HG02970 (cell line): ENCODE data around the gene TMEM229B.

Source experiments
- ATAC-seq: cut with Tn5 transposase; IDR thresholded peaks from one replicate; pipeline ENCODE4 v1.9.1; 2021; ENCODE audit warnings: mild to moderate bottlenecking, moderate library complexity, moderate number of reproducible peaks; ENCODE audit not compliant: unreplicated experiment, low FRiP score

TMEM229B gene

GRCh38 chr14:67515386-67516079, 27.0 kb upstream of the TMEM229B start:
- ATAC-seq = no peak

DNA sequence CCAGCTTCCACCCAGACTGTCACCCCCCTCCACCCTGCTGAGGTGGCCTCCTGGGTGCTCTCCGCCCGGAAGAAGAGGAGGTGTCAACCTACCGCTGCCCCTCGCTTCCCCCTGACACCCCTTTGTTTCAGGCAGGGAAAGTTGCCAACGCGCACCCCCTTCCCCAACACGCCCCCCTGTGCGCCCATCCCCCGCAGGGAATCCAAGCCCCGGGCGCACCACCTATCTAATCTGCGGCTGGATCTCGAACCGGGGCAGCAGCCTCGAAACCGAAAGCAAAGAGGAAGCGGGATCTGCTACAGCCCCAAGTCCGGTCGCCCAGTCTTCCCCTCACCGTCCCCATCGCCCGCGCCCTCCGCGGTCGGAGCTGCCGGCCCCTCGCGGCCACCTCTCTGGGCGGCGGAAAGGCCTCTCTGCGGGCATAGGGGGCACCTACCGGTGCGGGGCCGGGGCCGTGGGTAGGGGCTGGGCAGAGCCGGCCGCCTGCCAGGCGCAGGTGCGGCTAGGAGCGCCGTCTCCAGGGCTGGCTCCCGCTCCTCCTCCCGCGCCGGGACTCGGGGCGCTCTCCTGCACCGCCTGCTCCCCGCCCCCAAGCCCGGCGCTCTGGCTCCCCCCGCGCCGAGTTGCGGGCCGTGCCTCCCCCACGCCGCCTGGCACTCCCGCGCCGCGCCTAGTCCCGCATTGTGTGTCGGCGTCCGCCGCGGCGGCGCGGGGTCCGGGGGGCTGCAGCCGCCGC, 26.3 kb upstream of the TMEM229B start:
- ATAC-seq = no peak

GRCh38 chr14:67514203-67514607, 25.7 kb upstream of the TMEM229B start:
- no peak for ATAC-seq

DNA sequence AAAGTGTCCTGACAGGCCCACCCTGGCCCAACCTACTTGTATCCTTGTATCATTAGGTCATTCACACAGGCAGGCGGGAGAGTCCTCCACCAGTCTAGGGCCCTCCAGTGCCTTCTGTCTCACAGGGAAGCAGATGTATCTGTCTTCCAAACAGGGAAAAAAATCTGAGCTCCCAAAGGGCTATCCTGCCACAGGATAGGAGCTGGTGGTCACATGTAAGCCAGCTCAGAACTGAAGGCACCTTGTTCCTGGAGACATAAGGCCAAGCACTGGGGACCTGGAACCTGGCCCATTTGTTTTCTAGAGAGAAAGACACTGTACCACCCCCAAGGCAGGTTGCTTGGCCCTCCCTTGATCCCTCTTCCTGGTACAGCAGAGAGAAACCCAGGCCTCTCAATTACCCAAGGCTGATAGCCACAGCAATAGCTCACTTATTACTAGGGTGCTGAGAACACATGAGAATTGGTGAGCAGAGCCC, 25.1 kb upstream of the TMEM229B start:
- ATAC-seq = no peak

DNA sequence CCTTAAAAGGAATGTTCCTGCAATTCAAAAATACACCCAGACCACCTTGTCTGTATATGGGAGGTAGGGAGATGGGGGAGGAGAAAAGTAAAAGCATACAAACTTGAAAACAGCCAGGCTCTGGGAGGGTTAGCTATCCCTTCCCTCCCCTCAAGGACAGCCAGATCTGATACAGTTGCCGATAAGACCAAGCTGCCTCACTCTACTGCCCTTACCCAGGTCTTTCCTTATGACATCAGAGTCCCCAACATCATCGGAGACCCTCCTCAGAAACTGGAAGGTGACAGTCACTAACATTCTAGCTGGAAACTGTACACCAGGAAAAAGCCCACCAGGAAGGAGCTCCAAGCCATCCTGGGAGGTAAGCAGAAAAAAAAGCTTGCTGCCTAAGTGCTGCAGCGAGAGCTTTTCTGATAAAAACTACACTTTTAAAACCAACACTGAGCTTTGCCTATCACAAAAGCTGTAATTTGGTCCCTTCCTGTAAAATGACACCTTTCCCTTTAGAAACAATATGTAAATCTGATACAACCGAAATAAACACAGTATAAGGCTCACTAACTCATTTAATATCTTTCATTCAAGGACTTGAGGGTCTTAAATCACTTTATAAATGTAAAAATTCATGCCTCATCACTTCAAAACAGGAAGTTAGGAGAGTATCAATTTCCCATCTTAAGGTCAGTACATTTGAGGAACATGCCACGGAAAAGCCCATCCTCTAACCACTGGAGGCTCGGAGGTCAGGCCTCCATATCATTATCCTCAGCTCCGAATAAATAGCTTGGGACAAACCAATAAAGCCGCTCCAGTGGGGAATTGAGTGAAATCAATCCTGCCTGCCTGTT, 24.2 kb upstream of the TMEM229B start:
- ATAC-seq = no peak

DNA sequence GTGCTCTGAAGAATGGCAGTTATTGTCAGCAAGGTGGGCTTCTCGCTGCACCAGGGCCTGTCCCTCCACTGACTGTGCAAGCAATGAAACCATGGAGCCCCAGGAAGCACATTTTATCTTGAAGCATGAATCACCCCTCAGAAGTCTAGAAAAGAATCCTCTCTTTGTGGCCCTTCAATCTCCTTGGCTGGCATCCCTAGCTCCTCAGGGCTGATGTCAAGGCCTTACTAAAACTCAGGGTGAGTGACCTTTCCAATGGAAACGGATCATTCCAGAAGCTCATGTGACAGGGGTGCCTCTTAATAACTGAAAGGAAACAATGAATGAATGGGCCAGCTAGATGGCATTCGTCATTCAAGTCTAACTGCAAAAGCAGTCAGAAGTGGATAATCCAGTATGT, 22.3 kb upstream of the TMEM229B start:
- no peak for ATAC-seq

DNA sequence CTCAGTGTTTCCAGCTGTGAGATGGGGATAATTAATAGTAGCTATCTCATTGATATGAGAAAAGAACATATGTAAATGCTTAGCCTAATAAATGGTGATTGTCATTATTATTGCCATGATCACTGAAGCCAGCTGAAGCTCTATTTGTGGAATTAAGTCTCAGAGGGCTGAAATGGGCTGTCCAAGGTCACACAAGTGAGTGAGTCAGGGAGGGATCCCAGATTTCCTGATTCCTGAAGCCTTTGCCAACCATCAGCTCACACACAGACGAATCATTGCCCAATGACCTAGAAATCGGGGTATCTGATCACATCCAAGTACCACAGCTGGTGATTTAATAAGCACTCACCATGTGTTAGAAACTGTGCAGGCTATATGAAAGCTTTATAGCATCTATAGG, 21.6 kb upstream of the TMEM229B start:
- ATAC-seq = no peak

DNA sequence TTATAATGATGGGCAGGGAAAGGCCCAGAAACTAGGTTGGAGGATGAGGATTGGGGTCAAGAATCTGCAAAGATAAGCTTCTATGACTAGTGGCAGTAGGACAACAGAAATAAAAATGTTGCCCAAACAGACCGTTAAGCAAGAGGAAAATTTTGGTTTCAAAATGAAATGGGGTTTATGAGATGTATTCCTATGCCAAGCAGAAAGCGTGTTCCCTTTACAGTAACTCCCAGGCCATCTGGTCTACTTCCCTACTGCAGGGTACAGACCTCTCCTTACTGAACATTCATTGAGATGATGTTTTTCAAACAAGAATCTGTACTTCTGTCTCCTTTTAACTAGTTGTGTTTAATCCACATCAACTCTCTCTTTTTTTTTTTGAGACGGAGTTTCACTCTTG, 20.4 kb upstream of the TMEM229B start:
- ATAC-seq = no peak

GRCh38 chr14:67505254-67505653, 16.7 kb upstream of the TMEM229B start:
- ATAC-seq = no peak

GRCh38 chr14:67503331-67503730, 14.8 kb upstream of the TMEM229B start:
- no peak for ATAC-seq

GRCh38 chr14:67502867-67503266, 14.3 kb upstream of the TMEM229B start:
- ATAC-seq = no peak

- no peak for ATAC-seq
Observed at GRCh38 chr14:67501670-67502069, 13.1 kb upstream of the TMEM229B start.

- no peak for ATAC-seq
Observed at GRCh38 chr14:67500981-67501380, 12.5 kb upstream of the TMEM229B start.

GRCh38 chr14:67497716-67498115, 9.2 kb upstream of the TMEM229B start:
- no peak for ATAC-seq

GRCh38 chr14:67497216-67497615, 8.7 kb upstream of the TMEM229B start:
- ATAC-seq = no peak

GRCh38 chr14:67495827-67496226, 7.3 kb upstream of the TMEM229B start:
- ATAC-seq = no peak

DNA sequence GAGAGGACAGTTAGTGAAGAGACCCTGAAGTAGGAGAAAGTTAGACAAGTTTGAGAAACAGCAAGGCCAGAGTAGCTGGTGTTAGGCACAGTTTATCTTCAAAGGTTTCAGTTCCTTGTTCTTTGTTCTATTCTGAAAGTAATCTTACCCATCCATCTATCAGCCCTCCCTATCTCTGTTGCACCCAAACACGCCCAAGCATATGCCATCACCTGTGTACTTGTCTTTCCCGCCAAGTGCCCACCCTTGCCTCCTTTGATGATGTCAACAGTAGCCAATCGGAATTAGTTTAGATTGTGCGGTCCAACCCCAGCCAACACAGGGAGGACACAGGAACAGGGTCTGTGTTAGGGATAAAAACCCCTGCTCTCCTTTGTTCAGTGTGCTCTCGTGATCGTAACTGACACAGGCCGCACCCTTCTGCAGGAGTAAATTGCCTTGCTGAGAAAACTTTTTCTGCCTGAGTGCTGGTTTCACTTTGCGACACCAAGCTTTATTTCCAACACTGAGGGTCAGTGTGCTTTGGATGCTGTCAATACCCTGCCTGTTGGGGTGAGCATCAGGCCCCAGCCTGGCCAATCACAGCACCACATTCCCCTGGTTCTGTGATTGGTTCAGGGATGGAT, 4.7 kb upstream of the TMEM229B start:
- ATAC-seq = no peak

DNA sequence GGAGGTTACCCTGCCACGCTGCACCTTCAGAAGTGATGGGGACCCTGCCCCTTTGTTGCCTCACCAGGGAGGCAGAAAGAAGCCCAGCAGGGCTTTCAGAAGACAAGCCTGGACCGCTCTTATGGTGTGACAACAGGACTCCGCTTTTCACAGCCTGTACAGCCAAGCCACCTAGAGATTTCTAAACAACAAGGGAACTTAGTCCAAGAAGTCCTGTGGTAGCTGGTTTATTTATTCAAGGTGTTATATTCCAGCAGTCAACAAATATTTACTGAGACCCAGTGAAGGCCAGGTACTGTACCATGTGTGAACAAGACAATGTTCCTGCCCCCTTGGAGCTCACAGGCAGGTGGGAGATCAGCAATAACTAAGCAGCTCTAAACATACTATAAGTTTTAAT, 4.0 kb upstream of the TMEM229B start:
- no peak for ATAC-seq

- ATAC-seq = no peak
Observed at GRCh38 chr14:67491741-67492507, 3.4 kb upstream of the TMEM229B start.

DNA sequence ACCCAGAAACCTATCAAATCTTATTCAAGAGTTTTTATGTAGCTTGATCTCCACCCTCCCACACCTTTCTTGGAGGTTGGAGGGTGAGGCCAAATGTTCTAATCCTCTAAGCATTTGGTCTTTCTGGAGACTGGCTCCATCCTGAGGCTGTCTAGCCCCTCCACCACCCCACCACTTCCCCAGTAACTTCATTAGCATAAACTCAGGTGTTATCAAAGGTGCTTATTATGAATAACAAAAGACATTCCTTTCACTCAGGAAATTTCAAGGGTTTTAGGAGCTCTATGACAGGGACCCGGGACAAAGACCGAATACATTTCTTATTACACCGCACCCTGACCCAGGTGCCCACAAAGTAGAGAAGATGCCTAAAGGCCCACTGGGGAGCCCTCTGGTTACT, 2.8 kb upstream of the TMEM229B start:
- no peak for ATAC-seq
